22Rv1 (cell line): ENCODE measurements around the gene SLC25A31.

Source experiments
- ZFX ChIP-seq: fragments of 450-650 bp; IDR thresholded peaks from 2 replicates; pipeline ENCODE4 v1.6.1; 2017; ENCODE audit warnings: antibody characterized with exemption, borderline replicate concordance
- TF ChIP-seq, protein P1 (sequence below): fragments of 450-650 bp; IDR thresholded peaks from 2 replicates; pipeline ENCODE4 v1.5.1; 2017; ENCODE audit warnings: mild to moderate bottlenecking

GRCh38 chr4:127776620-127777019, 46.4 kb downstream of the SLC25A31 start:
- TF ChIP-seq, protein P1, sequence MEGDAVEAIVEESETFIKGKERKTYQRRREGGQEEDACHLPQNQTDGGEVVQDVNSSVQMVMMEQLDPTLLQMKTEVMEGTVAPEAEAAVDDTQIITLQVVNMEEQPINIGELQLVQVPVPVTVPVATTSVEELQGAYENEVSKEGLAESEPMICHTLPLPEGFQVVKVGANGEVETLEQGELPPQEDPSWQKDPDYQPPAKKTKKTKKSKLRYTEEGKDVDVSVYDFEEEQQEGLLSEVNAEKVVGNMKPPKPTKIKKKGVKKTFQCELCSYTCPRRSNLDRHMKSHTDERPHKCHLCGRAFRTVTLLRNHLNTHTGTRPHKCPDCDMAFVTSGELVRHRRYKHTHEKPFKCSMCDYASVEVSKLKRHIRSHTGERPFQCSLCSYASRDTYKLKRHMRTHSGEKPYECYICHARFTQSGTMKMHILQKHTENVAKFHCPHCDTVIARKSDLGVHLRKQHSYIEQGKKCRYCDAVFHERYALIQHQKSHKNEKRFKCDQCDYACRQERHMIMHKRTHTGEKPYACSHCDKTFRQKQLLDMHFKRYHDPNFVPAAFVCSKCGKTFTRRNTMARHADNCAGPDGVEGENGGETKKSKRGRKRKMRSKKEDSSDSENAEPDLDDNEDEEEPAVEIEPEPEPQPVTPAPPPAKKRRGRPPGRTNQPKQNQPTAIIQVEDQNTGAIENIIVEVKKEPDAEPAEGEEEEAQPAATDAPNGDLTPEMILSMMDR = no peak
- TF ChIP-seq ZFX = no peak
